ENCODE data around the gene PLPP3. TPM values are rescaled to one million over a fixed set of nuclear protein-coding genes. Genes with fewer than 3 reads are reported as not detected.
A peak's percentile ranks its signal among the peaks of the same experiment; 100 is the strongest.

PLPP3 gene
- total RNA-seq, 1 donor from 2014 or later = 61.8 TPM

GRCh38 chr1:56473582-56474270 is 105.6 kb downstream of the PLPP3 start:
- H3K27ac Mint-ChIP-seq = no peak overlapping the region
- H3K9me3 Mint-ChIP-seq = no peaks in the 10 kb centered on the region
- no peaks in the 10 kb centered on the region for H3K36me3 Mint-ChIP-seq
- no peak for DNase-seq (ENCODE audit: low spot score in 2 of 2, unreplicated experiment in 2 of 2)
- TF ChIP-seq CTCF (IDR thresholded peaks at IDR 0.05; ENCODE audit: unreplicated experiment) = no peak
- H3K27me3 Mint-ChIP-seq (ENCODE audit: low read depth) = no peaks in the 10 kb centered on the region
- peaks cover 38% of the 10 kb centered on the region for H3K4me1 Mint-ChIP-seq
- no peak overlapping the region for H3K4me3 Mint-ChIP-seq

GRCh38 chr1:56472860-56473259 is 106.5 kb downstream of the PLPP3 start:
- H3K4me1 Mint-ChIP-seq = peaks cover 44% of the 10 kb centered on the region
- no peak overlapping the region for H3K4me3 Mint-ChIP-seq
- H3K27me3 Mint-ChIP-seq (ENCODE audit: low read depth) = no peaks in the 10 kb centered on the region
- H3K36me3 Mint-ChIP-seq = no peaks in the 10 kb centered on the region
- no peak overlapping the region for H3K27ac Mint-ChIP-seq
- no peak for DNase-seq (ENCODE audit: low spot score in 2 of 2, unreplicated experiment in 2 of 2)
- no peak for TF ChIP-seq CTCF (IDR thresholded peaks at IDR 0.05; ENCODE audit: unreplicated experiment)
- H3K9me3 Mint-ChIP-seq = no peaks in the 10 kb centered on the region

- Mint-ChIP-seq H3K27me3 (ENCODE audit: low read depth) (no peaks in the 10 kb centered on the region), H3K4me3 (no peak overlapping the region), H3K4me1 (peaks cover 51% of the 10 kb centered on the region), H3K9me3 (no peaks in the 10 kb centered on the region), H3K36me3 (no peaks in the 10 kb centered on the region), H3K27ac (no peak overlapping the region)
- no peak for TF ChIP-seq CTCF (IDR thresholded peaks at IDR 0.05; ENCODE audit: unreplicated experiment)
- no peak for DNase-seq (ENCODE audit: low spot score in 2 of 2, unreplicated experiment in 2 of 2)
Observed at GRCh38 chr1:56469640-56470371, 109.6 kb downstream of the PLPP3 start.

- H3K36me3 Mint-ChIP-seq = no peaks in the 10 kb centered on the region
- no peaks in the 10 kb centered on the region for H3K9me3 Mint-ChIP-seq
- H3K27me3 Mint-ChIP-seq (ENCODE audit: low read depth) = no peaks in the 10 kb centered on the region
- peaks cover 51% of the 10 kb centered on the region for H3K4me1 Mint-ChIP-seq
- peak overlapping the region; percentile 85 for H3K27ac Mint-ChIP-seq
- no peak for DNase-seq (ENCODE audit: low spot score in 2 of 2, unreplicated experiment in 2 of 2)
- peak overlapping the region; percentile 1 for H3K4me3 Mint-ChIP-seq
- no peak for TF ChIP-seq CTCF (IDR thresholded peaks at IDR 0.05; ENCODE audit: unreplicated experiment)
Observed at GRCh38 chr1:56468518-56468917, 110.8 kb downstream of the PLPP3 start.

- no peaks in the 10 kb centered on the region for H3K27me3 Mint-ChIP-seq (ENCODE audit: low read depth)
Observed at GRCh38 chr1:56466538-56466937, 112.8 kb downstream of the PLPP3 start.

More at GRCh38 chr1:56466538-56466937, 112.8 kb downstream of the PLPP3 start:
- H3K9me3 Mint-ChIP-seq = no peaks in the 10 kb centered on the region
- DNase-seq (ENCODE audit: low spot score in 2 of 2, unreplicated experiment in 2 of 2) = no peak
- no peak overlapping the region for H3K27ac Mint-ChIP-seq
- no peak for TF ChIP-seq CTCF (IDR thresholded peaks at IDR 0.05; ENCODE audit: unreplicated experiment)
- peaks cover 58% of the 10 kb centered on the region for H3K4me1 Mint-ChIP-seq
- no peak overlapping the region for H3K4me3 Mint-ChIP-seq
- H3K36me3 Mint-ChIP-seq = no peaks in the 10 kb centered on the region
